ENCODE results near the gene ARHGEF17.

Gene ARHGEF17

DNA sequence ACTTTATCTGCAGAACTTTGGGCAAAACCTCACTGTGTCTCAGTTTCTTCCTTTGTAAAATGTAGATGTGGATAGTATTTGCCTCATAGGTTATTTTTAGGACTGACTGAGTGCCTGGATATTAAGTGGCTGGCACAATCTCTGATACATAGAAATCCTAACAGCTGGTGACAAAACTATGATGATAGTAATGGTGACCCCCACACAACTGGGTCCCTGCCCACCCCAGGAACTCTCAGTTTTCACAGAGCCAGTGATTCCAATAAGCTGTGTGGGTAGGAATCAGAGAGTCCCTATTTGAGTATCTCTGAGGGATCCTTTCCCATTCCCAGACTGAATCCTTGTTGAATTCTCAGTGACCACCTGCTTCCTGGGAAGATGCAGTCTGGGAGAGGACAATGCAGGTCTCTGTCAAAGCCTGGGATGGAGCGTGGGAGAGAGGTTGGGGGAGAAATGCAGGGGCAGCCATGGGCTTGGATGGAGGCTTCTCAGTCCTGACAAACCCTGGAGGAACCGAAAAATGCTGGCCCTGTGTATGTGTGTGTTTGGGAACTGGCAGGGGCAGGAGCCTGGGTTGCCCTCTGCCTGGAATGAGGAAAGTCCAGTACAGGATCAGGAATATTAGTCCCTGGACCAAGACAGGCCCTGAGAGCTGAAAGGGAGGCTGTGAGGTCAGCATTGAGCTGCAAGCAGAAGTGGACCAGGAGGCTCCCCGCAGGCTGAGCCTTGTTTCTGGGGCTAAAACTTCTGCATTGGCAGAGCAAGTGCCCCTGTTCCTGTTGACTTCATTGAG lies 42.0 kb upstream of the ARHGEF17 start:
- H3K27ac ChIP-seq: no peak overlapping the region
- TF ChIP-seq ZFX (IDR thresholded peaks at IDR 0.05): no peak
- TF ChIP-seq, protein P1, sequence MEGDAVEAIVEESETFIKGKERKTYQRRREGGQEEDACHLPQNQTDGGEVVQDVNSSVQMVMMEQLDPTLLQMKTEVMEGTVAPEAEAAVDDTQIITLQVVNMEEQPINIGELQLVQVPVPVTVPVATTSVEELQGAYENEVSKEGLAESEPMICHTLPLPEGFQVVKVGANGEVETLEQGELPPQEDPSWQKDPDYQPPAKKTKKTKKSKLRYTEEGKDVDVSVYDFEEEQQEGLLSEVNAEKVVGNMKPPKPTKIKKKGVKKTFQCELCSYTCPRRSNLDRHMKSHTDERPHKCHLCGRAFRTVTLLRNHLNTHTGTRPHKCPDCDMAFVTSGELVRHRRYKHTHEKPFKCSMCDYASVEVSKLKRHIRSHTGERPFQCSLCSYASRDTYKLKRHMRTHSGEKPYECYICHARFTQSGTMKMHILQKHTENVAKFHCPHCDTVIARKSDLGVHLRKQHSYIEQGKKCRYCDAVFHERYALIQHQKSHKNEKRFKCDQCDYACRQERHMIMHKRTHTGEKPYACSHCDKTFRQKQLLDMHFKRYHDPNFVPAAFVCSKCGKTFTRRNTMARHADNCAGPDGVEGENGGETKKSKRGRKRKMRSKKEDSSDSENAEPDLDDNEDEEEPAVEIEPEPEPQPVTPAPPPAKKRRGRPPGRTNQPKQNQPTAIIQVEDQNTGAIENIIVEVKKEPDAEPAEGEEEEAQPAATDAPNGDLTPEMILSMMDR (conservative IDR thresholded peaks at IDR 0.05): no peak

DNA sequence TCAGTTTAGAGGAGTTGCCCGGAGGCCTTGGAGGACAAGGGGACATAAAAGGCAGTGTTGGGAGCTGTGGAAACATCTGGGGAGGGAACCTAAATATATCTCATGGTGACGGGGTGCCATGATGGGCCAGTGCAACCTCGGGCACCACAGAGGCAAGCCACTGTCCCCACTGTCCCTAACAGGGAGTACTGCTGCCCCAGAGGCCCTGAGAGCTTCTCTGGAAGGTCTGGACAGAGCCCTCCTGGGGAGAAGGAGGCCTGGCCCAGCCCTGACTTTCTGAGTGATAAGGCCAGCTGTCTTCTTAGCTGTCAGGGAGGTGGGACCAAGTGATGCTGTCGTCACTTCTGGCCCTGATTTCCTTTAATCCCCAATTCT lies 41.4 kb upstream of the ARHGEF17 start:
- no peak for TF ChIP-seq ZFX (IDR thresholded peaks at IDR 0.05)
- TF ChIP-seq, protein P1 (conservative IDR thresholded peaks at IDR 0.05): no peak
- H3K27ac ChIP-seq: no peak overlapping the region

DNA sequence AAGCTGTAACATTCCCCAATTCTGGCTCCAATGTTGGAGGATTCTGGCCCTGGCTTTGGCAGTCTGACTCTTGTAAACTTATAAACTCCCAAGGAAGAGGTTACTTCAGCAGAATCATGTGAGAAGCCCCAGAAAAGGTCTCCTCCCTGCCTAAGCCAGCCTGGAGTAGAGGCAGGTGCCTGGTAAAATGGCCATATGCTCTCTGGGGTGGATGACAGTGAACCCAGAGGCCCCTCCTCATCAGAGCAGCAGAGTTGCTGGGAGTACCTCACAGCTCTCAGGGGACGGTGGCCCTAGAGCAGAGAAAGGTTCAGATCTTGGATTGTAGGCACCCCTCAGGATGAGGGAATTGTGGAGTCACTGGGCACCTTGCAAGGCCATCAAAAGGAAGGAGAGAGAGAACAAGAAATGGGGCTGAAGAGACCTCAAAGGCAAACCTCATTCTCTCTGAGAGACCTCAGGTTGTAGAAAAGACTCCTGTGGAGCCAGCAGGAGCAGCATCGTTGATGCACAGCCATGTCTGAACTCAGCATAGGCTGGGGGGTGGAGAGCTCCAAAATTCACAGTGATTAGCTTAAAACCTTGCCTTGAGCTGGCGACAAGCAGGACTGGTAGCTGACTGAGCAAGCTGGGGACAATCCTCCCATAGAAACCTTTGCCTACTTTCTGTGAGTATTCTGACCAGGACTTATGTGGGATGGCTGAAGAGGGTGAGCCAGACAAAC lies 40.8 kb upstream of the ARHGEF17 start:
- TF ChIP-seq, protein P1 (conservative IDR thresholded peaks at IDR 0.05): no peak
- no peak for TF ChIP-seq ZFX (IDR thresholded peaks at IDR 0.05)

DNA sequence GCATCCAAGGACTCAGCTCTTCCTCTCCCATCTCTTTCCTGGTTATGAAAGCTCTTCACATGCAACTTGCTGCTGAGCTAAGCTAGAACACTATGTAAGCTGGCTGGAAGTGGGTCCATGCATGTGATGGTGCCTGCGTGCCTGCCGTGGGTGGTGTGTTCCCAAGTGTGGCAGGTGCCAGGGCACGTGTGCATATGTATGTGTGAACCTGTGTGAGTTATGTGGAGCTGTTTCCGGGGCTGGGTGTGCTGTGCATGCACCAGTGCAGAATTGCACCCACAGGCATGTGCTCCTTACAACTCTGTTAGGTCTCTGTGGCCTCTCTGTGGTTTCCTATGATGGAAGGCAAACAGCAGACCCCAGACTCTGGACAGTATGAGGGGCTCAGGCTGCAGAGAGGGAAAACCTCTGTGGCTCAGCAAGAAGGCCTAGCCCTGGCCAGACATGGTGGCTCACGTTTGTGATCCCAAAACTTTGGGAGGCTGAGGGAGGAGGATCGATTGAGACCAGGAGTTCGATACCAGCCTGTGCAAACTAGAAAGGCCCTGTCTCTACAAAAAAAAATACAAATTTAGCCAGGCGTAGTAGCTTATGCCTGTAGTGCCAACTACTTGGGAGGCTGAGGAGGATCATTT lies 40.1 kb upstream of the ARHGEF17 start:
- H3K27ac ChIP-seq: no peak overlapping the region
- TF ChIP-seq, protein P1 (conservative IDR thresholded peaks at IDR 0.05): no peak

More for the DNA sequence above, 40.8 kb upstream of the ARHGEF17 start:
- H3K27ac ChIP-seq: no peak overlapping the region

DNA sequence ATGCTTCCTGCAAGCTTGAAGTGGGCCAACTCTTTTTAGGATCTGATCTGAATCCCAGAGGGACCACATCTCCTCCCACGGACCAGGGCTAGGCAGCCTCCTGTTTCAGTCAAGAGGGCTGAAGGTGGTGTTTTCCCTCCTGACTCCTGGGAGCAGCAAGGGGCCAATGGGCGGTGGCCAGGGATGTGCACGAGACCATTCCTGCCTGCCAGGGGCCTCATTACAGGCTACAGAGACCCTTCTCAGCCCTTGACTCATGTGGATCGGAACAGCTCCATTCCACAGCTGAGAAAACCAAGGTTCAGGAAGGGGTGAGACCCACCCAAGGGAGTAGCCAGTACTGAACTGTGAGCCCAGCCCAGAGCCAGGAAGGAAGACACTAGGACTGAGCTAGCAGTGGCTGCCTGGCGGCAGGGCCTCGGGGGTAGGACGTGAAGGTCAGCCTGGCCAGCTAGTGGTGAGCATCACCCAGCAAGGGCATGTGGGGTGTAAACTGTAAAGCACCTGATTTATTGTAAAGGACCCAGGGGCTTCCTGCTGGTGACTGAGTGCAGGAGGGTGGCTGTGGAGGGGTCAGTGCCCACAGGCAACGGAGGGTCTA lies 39.3 kb upstream of the ARHGEF17 start:
- H3K27ac ChIP-seq: no peak overlapping the region
- TF ChIP-seq, protein P1 (conservative IDR thresholded peaks at IDR 0.05): no peak

DNA sequence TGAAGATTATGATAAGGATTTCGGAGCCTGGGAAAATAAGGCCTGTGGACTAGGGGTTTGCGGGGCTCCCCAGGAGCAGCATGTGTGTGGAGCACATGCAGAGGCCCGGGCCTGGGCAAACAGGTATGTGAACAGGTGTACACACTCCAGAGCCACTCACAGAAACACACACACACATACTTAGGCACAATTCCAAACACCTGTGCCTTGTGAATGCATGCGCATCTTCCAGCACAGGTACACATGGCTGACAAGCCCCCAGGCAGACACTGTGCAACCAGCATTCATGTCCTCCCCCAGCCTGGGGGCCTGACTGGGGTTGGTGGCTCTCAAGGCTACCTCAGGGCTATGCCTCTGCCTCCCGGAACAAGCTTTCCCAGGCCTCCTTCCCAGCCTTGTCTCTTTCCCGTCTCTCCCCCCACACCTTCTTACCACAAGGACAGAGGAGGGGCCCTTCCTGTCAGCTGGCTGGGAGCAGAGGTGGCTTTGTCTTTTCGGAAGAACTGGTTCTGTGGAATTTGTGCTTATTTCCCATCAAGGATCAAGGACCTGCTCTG lies 38.5 kb upstream of the ARHGEF17 start:
- TF ChIP-seq, protein P1 (conservative IDR thresholded peaks at IDR 0.05): no peak
- no peak overlapping the region for H3K27ac ChIP-seq

Data from C4-2B (cell line).